ENCODE measurements around the gene ZNF574. TPM values are rescaled to one million over a fixed set of nuclear protein-coding genes. Genes with fewer than 3 reads are reported as not detected.

ZNF574 gene
- total RNA-seq, 1 donor from 2014 or later, result 7.1 TPM

DNA sequence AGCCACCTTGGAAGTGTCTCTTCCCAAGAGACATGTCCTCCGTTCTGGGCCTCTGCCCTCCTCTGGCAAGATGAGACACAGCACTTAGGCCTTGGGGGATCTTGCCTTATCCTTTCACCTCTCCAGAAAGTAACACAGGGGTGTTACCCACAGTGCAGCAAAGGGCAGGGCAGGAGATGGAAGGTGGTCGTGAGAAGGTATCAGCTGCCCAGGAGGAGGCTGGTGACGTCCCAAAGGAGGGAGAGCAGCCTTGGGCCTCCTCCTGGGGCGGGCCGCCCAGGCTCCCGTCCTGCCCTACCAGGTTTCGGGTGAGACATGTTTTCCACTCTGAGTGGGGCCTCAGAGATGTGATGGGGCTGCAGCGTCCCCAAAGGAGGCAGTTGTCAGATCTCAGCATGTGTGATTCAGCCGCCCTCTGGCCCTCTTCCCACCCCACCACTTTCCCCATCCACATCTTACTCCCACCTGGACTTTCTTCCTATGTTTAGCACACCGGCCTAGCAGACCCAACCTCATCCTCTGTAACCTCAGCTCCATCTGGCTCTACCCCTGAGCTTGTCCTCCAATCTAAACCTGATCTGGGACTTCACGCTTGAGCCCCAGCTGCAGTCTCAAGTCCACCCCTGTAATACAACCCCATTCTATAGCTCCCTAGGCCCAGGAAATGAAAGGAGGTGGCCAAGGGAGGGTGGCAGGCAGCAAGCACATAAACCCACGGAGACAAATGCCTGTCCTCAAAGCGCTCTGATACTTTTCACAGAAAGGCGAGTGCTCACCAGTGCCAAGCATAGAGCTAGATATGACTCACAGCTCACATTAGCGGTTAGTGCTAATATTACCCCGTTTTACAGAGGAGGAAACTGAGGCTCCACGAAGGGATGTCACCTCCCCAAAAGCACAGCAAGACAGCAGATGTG lies 47.0 kb downstream of the ZNF574 start:
- peak; percentile 28 for FAIRE-seq

DNA sequence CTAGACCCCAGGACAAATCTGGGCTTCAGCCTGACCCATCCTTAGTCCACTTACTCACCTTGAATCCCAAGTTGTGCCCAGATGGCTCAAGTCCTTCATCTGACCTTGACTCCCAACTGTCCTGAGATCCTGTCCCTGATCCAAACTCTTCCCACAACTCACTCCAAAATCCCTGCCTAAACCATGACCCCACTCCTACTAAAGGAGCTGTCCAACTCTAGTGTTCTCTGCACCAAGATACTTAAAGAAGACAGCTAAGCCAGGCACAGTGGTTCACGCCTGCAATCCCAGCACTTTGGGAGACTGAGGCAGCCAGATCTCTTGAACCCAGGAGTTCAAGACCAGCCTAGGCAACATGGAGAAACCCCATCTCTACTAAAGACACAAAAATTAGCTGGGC lies 47.8 kb downstream of the ZNF574 start:
- Histone ChIP-seq H3K27me3 (ENCODE audit: control insufficient read depth, insufficient read depth, low read length) (no peaks in the 10 kb centered on the region), H3K4me3 (ENCODE audit: low read depth, low read length) (no peak overlapping the region), H3K36me3 (ENCODE audit: control insufficient read depth, insufficient read depth, low read length) (no peaks in the 10 kb centered on the region)
- TF ChIP-seq CTCF (IDR thresholded peaks at IDR 0.05; ENCODE audit: insufficient read depth, low read length, severe bottlenecking), result no peak
- FAIRE-seq, result no peak
- DNase-seq (ENCODE audit: low read depth), result no peak

More for the DNA sequence above, 47.0 kb downstream of the ZNF574 start:
- Histone ChIP-seq H3K4me3 (ENCODE audit: low read depth, low read length) (no peak overlapping the region), H3K36me3 (ENCODE audit: control insufficient read depth, insufficient read depth, low read length) (no peaks in the 10 kb centered on the region), H3K27me3 (ENCODE audit: control insufficient read depth, insufficient read depth, low read length) (no peaks in the 10 kb centered on the region)
- DNase-seq (ENCODE audit: low read depth), result no peak
- TF ChIP-seq CTCF (IDR thresholded peaks at IDR 0.05; ENCODE audit: insufficient read depth, low read length, severe bottlenecking), result no peak

DNA sequence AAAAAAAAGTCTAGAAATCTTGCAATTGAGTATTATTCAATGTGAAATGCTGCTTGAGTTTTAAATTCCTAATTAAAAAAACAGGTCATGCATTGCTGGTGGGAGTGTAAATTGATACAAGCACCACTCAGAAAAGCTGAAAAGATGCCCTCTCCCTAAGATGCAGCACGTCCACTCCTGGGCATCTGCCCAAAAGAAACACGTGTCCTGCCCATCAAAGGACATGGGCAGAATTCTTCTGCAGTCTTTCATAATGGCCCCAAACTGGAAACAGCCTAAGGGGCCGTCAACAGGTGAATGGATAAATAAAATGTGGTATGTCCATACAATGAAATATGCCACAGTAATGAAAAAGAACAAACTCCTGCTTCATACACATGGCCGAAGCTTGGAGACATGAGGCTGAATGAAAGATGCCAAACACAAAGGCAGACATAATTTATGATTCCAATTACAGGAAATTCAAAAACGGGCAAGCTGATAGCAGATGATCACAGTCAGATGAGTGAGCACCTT lies 48.5 kb downstream of the ZNF574 start:
- Histone ChIP-seq H3K36me3 (ENCODE audit: control insufficient read depth, insufficient read depth, low read length) (no peaks in the 10 kb centered on the region), H3K27me3 (ENCODE audit: control insufficient read depth, insufficient read depth, low read length) (no peaks in the 10 kb centered on the region), H3K4me3 (ENCODE audit: low read depth, low read length) (no peak overlapping the region)
- no peak for TF ChIP-seq CTCF (IDR thresholded peaks at IDR 0.05; ENCODE audit: insufficient read depth, low read length, severe bottlenecking)
- DNase-seq (ENCODE audit: low read depth) (no peak), FAIRE-seq (no peak)

DNA sequence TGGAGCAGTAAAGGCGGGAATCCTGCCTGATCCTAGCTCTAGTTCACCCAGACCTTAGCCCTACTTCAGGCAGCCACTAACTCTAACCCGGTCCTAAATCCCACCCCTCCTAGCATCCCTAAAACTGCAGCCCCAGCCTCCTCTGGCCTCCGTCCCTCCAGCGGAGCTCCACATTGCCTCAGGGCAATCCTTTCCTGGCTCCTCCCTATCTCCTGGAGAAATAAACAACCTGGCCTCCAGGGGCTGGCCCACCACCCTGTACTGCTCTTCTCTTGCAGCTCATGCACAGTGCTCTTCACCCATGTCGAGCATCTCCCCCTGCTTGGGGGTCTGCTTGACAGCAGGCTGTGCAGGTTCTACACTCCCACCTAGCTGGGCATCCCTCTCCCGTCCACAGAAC lies 49.6 kb downstream of the ZNF574 start:
- no peak for DNase-seq (ENCODE audit: low read depth)

GRCh38 chr19:42126574-42126973 lies 50.6 kb downstream of the ZNF574 start:
- Histone ChIP-seq H3K4me3 (ENCODE audit: low read depth, low read length) (no peak overlapping the region), H3K27me3 (ENCODE audit: control insufficient read depth, insufficient read depth, low read length) (no peaks in the 10 kb centered on the region), H3K36me3 (ENCODE audit: control insufficient read depth, insufficient read depth, low read length) (no peaks in the 10 kb centered on the region)
- FAIRE-seq (peak; percentile 7), DNase-seq (ENCODE audit: low read depth) (no peak)
- no peak for TF ChIP-seq CTCF (IDR thresholded peaks at IDR 0.05; ENCODE audit: insufficient read depth, low read length, severe bottlenecking)

More for the DNA sequence above, 49.6 kb downstream of the ZNF574 start:
- H3K4me3 ChIP-seq (ENCODE audit: low read depth, low read length), result no peak overlapping the region
- no peak for FAIRE-seq
- TF ChIP-seq CTCF (IDR thresholded peaks at IDR 0.05; ENCODE audit: insufficient read depth, low read length, severe bottlenecking), result no peak
- H3K27me3 ChIP-seq (ENCODE audit: control insufficient read depth, insufficient read depth, low read length), result no peaks in the 10 kb centered on the region
- H3K36me3 ChIP-seq (ENCODE audit: control insufficient read depth, insufficient read depth, low read length), result no peaks in the 10 kb centered on the region
